ENCODE data around the gene ATF7.

DNA sequence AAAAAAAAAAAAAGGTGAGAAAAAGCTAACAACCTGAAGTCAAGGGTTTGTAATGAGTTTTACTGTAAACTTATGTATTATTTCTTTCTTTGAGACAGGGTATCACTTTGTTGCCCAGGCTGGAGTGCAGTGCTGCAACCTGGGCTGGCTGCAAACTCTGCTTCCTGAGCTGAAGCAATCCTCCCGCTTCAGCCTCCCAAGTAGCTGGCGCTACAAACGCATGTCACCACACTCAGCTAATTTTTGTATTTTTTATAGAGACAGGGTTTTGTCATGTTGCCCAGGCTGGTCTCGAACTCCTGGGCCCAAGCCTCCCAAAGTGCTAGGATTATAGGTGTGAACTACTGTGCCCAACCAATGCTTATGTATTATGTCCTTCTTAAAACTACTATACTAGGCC lies 9.2 kb downstream of the ATF7 start:
- no peak for TF ChIP-seq CTCF (IDR thresholded peaks at IDR 0.05; ENCODE audit: extremely low read depth in 1 of 2, insufficient read depth in 1 of 2, low read depth in 1 of 2, low read length in 2 of 2)
- TF ChIP-seq POLR2AphosphoS5 (IDR thresholded peaks at IDR 0.05; ENCODE audit: insufficient read depth, low read depth, low read length) = no peak
- TF ChIP-seq POLR2A (IDR thresholded peaks at IDR 0.05; ENCODE audit: low read depth, low read length) = no peak
- no peak for TF ChIP-seq JUN (IDR thresholded peaks at IDR 0.05; ENCODE audit: borderline replicate concordance, insufficient read depth, insufficient read length, low read depth)
- no peak for TF ChIP-seq MAX (IDR thresholded peaks at IDR 0.05; ENCODE audit: insufficient read depth, insufficient read length)
- TF ChIP-seq FOS (IDR thresholded peaks at IDR 0.05; ENCODE audit: borderline replicate concordance, insufficient read depth, low read length) = no peak
- no peak for TF ChIP-seq GATA2 (IDR thresholded peaks at IDR 0.05; ENCODE audit: insufficient read depth, insufficient read length, low read depth, low read length)
- no peak for TF ChIP-seq EZH2 (IDR thresholded peaks at IDR 0.05; ENCODE audit: borderline replicate concordance, low read depth, low read length, severe bottlenecking)
- TF ChIP-seq MYC (IDR thresholded peaks at IDR 0.05; ENCODE audit: low read depth, low read length) = no peak
